WTC11 (cell line): ENCODE measurements around the gene RRP1B.

Source experiments
- CTCF ChIP-seq: fragments of 200-600 bp; IDR thresholded peaks from 2 replicates; pipeline ENCODE4 v1.8.0; 2022; ENCODE audit warnings: antibody characterized with exemption
- NR2C2 ChIP-seq: sonication (generic); formaldehyde crosslinking; IDR thresholded peaks from 2 replicates; pipeline ENCODE4 v1.8.0; 2022; ENCODE audit warnings: mild to moderate bottlenecking, missing genetic modification reagents

GRCh38 chr21:43644071-43644470 is 15.3 kb upstream of the RRP1B start:
- TF ChIP-seq NR2C2 (CRISPR knock-in tag): no peak
- no peak for TF ChIP-seq CTCF
